SKM-1 treated with dmso at 0.1 percent for 144 hours (cell line): ENCODE results near the gene CPEB4.

Source experiments
- DNase-seq: peaks from one replicate; lab custom pipeline; 2025; ENCODE audit not compliant: unreplicated experiment; lab: John Stamatoyannopoulos, UW

CPEB4 gene

DNA sequence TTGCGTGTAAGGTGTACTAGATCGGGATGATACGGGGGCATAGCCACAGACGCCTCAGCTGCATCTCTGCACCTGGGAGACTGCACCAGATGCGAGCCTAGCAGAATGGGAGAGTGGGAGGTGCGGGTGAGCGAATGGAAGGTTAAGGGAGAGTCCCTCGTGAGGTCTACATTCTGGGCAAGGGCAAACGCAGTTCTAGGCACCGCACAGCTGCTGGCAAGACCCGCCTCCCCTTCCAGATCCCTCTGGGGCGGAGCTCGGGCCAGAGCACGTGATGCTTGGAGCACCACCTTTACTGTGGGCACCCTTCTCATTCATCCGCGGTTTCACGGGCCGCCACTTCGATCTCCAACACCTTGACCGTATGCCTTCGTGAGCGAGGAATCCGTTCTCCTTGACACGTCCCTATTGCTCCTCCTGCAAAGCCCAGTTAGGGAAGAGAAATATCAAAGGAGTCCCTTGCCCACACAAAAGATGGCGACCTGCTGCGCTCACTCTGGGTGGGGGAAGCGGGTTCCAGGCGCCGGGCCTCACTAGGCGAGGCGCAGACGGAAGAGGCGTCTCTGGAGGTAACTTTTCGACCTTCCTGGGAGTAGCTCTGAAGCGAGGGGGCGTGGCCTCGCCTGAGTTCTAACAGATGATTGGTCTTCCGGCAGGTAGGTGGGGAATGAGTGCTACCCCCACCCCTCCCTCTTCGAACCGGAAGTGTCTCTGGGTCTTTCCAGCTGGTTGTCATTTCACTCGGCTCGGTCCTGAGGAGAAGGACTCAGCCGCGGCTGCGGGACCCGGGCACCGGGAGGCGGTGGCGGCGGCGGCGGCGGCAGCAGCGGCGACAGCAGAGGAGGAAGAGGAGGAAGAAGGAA lies at the start of gene CPEB4:
CPEB4 (plus strand) TSS at position 740 of the 863 bp plus-strand sequence. CDS start 1,385 bp downstream, outside the sequence.
- peak; percentile 99 for DNase-seq

GRCh38 chr5:173839117-173839713 lies 48.9 kb upstream of the CPEB4 start:
- DNase-seq = no peak

DNA sequence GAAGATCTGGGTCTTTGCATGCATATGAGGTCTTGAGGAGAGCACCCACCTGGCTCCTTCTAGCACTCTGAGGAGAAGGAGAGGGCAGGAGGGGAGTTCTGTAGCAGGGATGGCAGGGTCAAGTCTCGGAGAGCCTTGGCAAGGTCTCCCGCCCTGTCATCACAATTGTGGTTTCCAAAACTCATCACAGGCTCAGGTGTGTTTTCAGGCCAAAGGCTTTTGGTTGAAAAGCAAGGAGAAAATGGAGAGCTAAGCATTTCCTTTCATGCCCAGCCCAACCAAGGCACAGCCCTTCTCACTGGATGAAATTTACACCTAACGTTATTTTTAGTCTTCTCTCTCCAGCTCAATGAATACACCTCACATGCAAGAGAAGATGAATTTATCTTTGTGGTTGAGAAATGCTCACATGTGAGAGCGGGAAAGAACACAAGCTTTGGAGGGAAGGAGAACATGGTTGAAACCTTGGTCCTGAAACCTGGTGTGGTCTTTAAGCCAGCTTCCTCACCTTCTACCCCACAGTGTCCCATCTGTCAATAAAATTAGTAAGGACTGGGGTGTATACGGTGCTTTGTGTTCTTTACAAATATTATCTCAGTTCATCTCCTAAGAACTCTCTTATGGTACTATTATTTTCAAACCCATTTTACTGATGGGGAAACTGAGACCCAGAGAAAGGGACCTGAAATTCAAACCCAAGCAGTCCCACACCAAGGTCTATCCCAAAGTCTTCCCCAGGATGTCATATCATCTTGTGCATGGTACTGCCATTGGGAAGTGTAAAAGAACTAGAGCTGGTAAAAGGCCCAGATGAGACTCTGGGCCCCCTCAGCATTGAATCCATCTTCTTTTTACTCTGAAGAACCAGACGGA lies 47.8 kb upstream of the CPEB4 start:
- DNase-seq = no peak

DNA sequence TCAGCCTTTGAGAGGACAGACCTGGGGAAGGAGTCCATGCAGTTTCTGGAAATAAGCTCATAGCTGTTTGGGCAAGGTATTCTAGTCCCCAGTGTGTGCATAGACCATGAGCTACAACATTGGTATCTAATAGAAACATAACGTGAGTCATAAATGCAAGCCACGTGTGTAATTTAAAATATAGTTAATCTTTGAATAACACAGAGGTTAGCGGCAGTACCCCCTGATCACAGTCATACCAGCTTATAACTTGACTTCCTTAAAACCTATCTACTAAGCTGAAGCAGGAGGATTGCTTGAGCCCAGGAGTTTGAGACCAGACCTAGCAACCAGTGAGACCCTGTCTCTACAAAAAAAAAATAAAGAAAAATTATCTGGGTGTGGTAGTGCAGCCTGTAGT lies 46.4 kb upstream of the CPEB4 start:
- no peak for DNase-seq

DNA sequence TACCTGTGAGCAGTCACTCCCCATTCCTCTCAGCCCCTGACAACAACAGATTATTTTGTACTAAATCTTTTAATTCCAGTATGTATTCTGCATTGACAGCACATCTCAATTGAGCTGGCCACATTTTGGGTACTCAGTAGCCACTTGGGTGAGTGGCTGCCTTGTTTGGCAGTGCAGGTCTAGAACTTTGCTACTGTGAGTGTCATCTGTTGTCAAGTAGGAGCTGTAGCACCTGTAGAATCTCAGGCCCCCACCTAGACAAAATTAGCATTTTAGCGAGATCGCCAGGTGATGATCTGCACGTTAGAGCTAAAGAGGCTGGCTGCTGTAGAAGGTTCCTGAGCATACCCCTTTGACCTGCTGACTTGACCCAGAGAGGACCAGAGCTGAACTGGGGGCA lies 44.4 kb upstream of the CPEB4 start:
- DNase-seq = no peak

DNA sequence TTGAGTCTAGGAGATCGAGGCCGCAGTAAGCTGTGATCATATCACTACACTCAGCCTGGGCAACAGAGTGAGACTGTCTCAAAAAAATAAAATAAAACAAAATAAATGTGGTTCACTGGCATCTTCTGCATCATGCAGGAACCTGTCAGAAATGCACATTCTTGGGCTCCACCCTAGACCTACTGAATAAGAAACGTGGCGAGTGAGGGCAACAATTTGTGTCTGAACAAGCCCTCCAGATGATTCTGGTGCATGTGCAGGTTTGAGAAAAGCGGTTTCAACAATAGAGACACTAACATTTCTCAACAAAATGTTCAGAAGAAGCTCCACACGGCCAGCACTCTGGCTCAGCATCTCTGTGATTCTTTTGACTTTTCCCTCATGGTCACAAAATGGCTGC lies 42.8 kb upstream of the CPEB4 start:
- DNase-seq = no peak

GRCh38 chr5:173846929-173847501 lies 41.1 kb upstream of the CPEB4 start:
- no peak for DNase-seq

DNA sequence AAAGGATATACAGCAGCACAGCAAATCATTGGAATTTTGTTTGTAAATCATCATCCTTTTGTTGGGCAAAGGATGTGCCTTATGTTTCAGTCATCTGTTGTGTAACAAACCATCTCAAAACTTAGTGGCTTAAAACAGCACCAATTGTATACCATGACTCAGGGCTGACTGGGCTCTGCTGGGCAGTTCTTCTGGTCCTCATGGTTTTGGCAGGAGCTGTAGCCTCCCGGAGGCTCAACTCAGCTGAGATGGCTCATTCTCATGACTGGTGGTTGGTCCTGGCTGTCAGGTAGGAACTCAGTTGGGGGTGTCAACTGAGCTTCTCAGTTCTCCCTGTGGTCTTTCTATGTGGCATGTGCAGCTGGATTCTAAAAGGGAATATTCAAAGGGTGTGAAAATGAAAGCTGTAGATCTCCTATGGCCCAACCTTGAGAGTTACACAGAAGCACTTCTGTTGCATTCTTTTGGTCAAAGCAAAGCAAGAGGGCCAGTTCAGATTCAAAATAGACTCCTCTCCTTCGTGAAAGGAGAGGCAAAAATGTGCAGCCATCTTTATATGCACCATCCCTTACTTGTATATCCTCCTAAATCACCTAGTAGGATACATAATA lies 39.1 kb upstream of the CPEB4 start:
- DNase-seq = no peak

DNA sequence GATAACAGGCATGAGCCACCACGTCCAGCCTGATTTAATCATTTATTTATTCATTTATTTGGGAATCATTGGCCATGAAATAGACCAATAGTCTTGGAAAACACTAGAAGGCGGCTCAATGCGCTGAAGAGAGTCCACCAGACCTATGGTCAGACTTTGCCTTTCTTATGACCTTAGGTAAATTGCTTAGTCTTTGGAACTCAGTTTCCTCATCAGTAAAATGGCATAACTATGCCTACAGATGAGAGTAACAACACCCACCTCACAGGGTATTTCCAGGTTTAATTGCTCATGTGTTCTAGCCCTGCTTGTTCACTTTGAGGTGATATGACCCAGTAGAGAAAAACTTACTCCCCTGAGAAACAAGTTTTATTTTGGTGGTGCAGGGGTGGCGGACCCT lies 38.2 kb upstream of the CPEB4 start:
- no peak for DNase-seq

- DNase-seq = no peak
Observed at GRCh38 chr5:173850659-173851058, 37.5 kb upstream of the CPEB4 start.

DNA sequence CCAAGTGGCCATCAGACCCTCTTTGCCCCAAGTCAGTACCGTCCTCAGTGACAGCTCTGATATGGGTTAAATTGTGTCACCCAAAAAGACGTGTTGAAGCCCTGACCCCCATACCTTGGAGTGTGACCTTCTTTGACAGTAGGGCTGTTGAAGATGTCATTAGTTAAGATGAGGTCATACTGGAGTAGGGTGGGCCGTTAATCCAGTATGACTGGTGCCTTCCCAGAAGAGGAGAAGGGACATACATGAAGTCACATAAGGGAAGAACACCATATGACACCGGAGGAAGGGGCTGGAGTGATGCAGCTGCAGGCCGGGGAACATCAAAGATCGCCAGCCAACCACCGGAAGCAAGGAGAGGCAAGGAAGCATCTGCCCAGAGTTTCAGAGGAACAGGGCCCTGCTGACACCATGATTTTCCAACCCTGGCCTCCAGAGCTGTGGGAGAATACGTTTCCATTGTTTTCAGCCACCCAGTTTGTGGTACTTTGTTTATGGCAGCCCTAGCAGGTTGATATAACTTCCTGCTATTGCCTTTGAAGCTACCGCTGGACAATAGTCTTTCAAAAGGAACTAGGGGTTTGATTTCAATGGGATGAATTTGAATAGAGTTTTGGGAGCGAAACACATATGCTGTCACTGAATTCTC lies 36.4 kb upstream of the CPEB4 start:
- DNase-seq = no peak

GRCh38 chr5:173852790-173853359 lies 35.3 kb upstream of the CPEB4 start:
- DNase-seq = no peak

DNA sequence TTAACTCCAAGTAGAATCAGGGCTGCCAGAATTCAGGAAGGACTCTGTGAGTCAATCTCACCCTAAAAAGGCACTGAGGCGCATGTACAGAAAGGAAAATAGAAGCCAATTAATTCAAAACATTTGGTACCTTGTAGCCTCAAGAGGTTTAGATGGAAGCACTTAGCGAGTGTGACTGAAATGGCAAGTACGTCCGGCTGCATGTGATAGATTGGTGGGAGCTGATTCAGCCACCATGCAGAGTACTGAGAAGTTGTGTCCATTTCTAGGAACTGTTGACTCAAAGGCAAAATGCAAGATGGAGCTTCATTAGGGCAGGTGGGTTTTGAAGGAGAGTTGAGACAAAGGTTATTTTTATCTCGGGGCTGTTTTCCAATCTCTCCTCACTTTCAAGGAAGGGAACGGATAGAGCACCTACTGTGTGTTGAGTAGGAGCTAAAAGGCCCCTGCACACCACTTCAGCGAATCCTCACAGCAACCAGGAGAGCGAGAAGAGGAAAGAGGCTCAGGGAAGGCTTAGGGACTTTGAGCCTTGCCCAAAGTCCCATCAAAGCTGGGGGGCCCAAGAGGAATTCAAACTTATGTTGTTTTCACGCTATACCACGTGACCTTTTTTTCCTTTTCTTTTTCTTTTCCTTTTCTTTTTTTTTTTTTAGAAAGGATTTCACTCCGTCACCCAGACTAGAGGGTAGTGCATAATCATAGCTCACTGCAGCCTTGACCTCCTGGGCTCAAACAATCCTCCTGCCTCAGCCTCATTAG lies 34.6 kb upstream of the CPEB4 start:
- no peak for DNase-seq

DNA sequence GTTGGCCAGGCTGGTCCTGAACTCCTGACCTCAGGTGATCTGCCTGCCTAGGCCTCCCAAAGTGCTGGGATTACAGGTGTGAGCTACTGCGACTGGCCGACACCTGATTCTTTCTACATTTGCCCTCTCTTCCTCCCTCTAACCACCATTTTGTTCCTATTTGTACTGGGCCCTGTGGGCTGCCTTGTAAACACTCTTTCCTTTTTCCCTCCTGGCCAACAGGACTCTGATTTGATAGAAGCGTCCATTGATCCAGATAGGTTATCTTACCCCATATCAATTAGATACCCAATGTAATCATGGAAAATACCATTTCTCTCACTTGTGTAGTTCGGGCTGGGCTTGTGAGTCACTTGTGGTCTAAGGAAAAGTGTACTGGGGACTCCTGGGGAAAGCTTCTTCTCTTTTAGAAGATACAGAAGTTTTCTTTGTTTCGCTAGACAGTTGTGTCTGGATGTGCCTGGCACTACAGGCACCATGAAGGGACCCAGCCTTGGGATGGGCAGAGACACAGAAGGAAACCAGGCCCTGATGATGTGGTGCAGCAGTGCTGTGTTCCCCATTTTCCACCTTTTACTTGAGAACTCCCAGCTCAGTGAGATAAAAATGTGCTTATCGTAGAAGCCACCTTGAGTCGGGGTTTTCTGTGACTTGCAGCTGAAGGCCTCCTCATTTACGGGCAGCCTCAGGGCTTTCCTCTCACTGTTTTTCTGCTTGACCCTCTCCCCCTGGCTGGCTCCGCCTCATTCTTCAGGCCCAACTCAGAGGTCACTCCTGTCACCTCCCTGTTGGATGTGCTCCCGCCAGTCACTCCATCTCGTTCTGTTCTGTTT lies 32.8 kb upstream of the CPEB4 start:
- DNase-seq = no peak

- no peak for DNase-seq
Observed at GRCh38 chr5:173855995-173856656, 32.0 kb upstream of the CPEB4 start.

GRCh38 chr5:173857234-173857633 lies 30.9 kb upstream of the CPEB4 start:
- no peak for DNase-seq

- no peak for DNase-seq
Observed at GRCh38 chr5:173858021-173858669, 30.0 kb upstream of the CPEB4 start.
